GM19023 (cell line): ENCODE measurements around the gene BCL2L15.

Experiments used
- ATAC-seq: cut with Tn5 transposase; IDR thresholded peaks from one replicate; pipeline ENCODE4 v1.9.1; 2021; ENCODE audit warnings: mild to moderate bottlenecking, moderate library complexity; ENCODE audit not compliant: unreplicated experiment

Gene BCL2L15

GRCh38 chr1:113834716-113835115, 52.7 kb downstream of the BCL2L15 start:
- no peak for ATAC-seq
